Prostate gland (tissue), 2 donors: ENCODE results near the gene ZNF667.

Experiments used
- POLR2A ChIP-seq: fragments of 450-650 bp; IDR thresholded peaks from one replicate; pipeline ENCODE4 v1.6.1; 2016; ENCODE audit warnings: antibody characterized with exemption, mild to moderate bottlenecking
- POLR2AphosphoS5 ChIP-seq: sonication (generic); formaldehyde crosslinking; IDR thresholded peaks from one replicate; pipeline ENCODE4 v1.6.1; 2017; ENCODE audit warnings: antibody characterized with exemption
- TF ChIP-seq, protein P1 (sequence below), 4 experiments: fragments of 200-600 bp in 2 of 4; fragments of 450-650 bp in 2 of 4; sonication (generic) in 2 of 4; IDR thresholded peaks; 1 replicate in 3 of 4; 2 replicates in 1 of 4; pipeline ENCODE4 v1.5.1; 2016 to 2019; ENCODE audit warnings: antibody characterized with exemption in 4 of 4, mild to moderate bottlenecking in 2 of 4, moderate library complexity in 2 of 4

DNA sequence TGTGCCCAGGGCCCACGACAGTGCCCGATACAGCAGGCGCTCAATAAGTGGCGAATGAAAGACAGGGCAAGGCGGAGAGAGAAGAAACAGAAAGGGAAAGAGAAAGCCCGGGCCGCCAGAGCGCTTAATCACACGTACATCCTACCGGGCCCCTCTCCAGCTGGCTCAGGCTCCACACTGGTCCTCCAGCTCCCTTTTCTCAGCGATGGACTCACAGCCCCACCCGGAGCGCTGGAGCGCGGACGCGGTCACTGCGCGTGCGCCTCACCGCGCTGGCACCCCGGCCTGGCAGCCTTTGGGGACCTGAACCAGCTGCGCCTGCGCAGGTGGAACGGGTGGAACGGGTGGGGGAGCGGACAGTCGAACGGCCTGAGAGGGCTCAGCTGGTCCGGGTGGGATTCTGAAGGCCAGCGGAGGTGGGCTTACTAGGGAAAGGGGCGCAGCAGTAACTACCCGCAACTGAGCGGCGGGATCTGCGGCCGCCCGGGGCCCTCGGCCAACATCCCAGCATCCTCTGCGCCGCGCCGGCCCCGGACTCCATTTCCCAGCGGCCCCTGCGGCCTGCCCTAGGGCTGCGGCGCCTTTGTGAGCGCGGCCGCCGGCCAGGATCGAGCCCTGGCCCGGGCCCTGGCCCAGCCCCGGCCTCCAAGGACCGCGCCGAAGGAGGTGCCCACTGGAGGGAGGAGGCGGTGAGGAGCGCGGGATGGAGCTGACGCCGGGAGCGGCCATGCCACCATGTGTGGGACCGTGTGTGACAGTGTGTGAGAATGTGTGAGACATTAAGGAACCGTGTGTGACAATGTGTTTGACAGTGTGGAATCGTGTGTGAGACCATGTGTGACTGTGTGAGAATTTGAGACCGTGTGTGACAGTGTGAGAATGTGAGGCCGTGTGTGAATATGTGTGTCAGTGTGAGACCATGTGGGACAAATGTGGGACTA is 73.1 kb downstream of the ZNF667 start, which contains the start of gene ZNF583:
- TF ChIP-seq, protein P1, sequence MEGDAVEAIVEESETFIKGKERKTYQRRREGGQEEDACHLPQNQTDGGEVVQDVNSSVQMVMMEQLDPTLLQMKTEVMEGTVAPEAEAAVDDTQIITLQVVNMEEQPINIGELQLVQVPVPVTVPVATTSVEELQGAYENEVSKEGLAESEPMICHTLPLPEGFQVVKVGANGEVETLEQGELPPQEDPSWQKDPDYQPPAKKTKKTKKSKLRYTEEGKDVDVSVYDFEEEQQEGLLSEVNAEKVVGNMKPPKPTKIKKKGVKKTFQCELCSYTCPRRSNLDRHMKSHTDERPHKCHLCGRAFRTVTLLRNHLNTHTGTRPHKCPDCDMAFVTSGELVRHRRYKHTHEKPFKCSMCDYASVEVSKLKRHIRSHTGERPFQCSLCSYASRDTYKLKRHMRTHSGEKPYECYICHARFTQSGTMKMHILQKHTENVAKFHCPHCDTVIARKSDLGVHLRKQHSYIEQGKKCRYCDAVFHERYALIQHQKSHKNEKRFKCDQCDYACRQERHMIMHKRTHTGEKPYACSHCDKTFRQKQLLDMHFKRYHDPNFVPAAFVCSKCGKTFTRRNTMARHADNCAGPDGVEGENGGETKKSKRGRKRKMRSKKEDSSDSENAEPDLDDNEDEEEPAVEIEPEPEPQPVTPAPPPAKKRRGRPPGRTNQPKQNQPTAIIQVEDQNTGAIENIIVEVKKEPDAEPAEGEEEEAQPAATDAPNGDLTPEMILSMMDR (IDR thresholded peaks at IDR 0.05), result peak in 1 of 4 experiments; percentile 14
- TF ChIP-seq POLR2A (no peak), POLR2AphosphoS5 (peak; percentile 88)
